Measurements from ENCODE around the gene TMEM175.

GRCh38 chr4:954211-955020 lies 22.2 kb downstream of the TMEM175 start:
- no peak for TF ChIP-seq CTCF (IDR thresholded peaks at IDR 0.05)
- TF ChIP-seq ZFX (IDR thresholded peaks at IDR 0.05; ENCODE audit: borderline replicate concordance): no peak
